K562 treated with DMSO at 1 percent for 12 hours (cell line): ENCODE measurements around the gene APLP1. TPM values are rescaled to one million over a fixed set of nuclear protein-coding genes. Genes with fewer than 3 reads are reported as not detected.

Experiments
- total RNA-seq: library from RNA; unstranded; fragments of 300-600 nt; gene quantifications from 2 replicates; pipeline ENCODE4 v1.2.3, GENCODE V29; 2022; ENCODE audit not compliant: insufficient read depth

APLP1 gene
- 7.4 and 15.0 TPM in 2 replicates for total RNA-seq

GRCh38 chr19:35868172-35868822, at the start of gene APLP1:
Gene APLP1 (plus strand): TSS chr19:35868574. CDS start chr19:35868637, 63 bp downstream.

GRCh38 chr19:35852029-35852780, 16.2 kb upstream of the APLP1 start, which contains the start of gene NPHS1:
Gene NPHS1 (minus strand): TSS chr19:35852504. CDS start chr19:35851837, 667 bp downstream.

GRCh38 chr19:35856546-35857149, 11.7 kb upstream of the APLP1 start, which contains the start of gene KIRREL2:
Gene KIRREL2 (plus strand): TSS chr19:35856911. CDS start chr19:35857120, 209 bp downstream.

GRCh38 chr19:35901854-35902661, 33.7 kb downstream of the APLP1 start, which contains the start of gene HCST:
Gene HCST (plus strand): TSS chr19:35902529. CDS start chr19:35902594, 65 bp downstream.

GRCh38 chr19:35908010-35908441, 39.7 kb downstream of the APLP1 start, which contains the start of gene TYROBP:
Gene TYROBP (minus strand): TSS chr19:35908295. CDS start chr19:35908228, 67 bp downstream.

Other genes with a start within 250 kb of the APLP1 start
- gene RBM42, start 239.5 kb upstream of the APLP1 start, total RNA-seq, result 182 and 236 TPM in 2 replicates
- 1.7 and 2.1 TPM in 2 replicates for gene ETV2, start 226.8 kb upstream of the APLP1 start, total RNA-seq
- 995 and 1,433 TPM in 2 replicates for gene COX6B1, start 220.3 kb upstream of the APLP1 start, total RNA-seq
- gene UPK1A, start 202.1 kb upstream of the APLP1 start, total RNA-seq, result not detected in 2 replicates
- not detected in 2 replicates for gene ZBTB32, start 164.0 kb upstream of the APLP1 start, total RNA-seq
- gene KMT2B, start 150.6 kb upstream of the APLP1 start, total RNA-seq, result 20.4 and 28.5 TPM in 2 replicates
- 10.9 and 19.2 TPM in 2 replicates for gene IGFLR1, start 126.1 kb upstream of the APLP1 start, total RNA-seq
- 4.5 and 8.7 TPM in 2 replicates for gene U2AF1L4, start 123.2 kb upstream of the APLP1 start, total RNA-seq
- gene PSENEN, start 122.9 kb upstream of the APLP1 start, total RNA-seq, result 21.0 and 49.5 TPM in 2 replicates
- 24.0 and 25.9 TPM in 2 replicates for gene LIN37, start 120.0 kb upstream of the APLP1 start, total RNA-seq
- gene HSPB6, start 111.5 kb upstream of the APLP1 start, total RNA-seq, result not detected in 2 replicates
- gene PROSER3, start 110.4 kb upstream of the APLP1 start, total RNA-seq, result 5.4 and 18.6 TPM in 2 replicates
- 4.2 and 5.9 TPM in 2 replicates for gene ARHGAP33, start 93.0 kb upstream of the APLP1 start, total RNA-seq
- not detected in 2 replicates for gene PRODH2, start 55.7 kb upstream of the APLP1 start, total RNA-seq
- 1.3 and 1.9 TPM in 2 replicates for gene NPHS1, start 16.1 kb upstream of the APLP1 start, total RNA-seq
- gene KIRREL2, start 11.7 kb upstream of the APLP1 start, total RNA-seq, result 0.20 TPM in 1 of 2 replicates, not detected in the other
- 5.8 and 7.3 TPM in 2 replicates for gene NFKBID, start 32.0 kb downstream of the APLP1 start, total RNA-seq
- not detected in 2 replicates for gene HCST, start 34.0 kb downstream of the APLP1 start, total RNA-seq
- gene TYROBP, start 39.7 kb downstream of the APLP1 start, total RNA-seq, result 18.6 and 31.0 TPM in 2 replicates
- gene LRFN3, start 67.8 kb downstream of the APLP1 start, total RNA-seq, result not detected in 2 replicates
- gene SDHAF1, start 126.6 kb downstream of the APLP1 start, total RNA-seq, result 49.4 and 74.2 TPM in 2 replicates
- 0.46 TPM in 1 of 2 replicates, not detected in the other for gene SYNE4, start 140.2 kb downstream of the APLP1 start, total RNA-seq
- gene ALKBH6, start 145.6 kb downstream of the APLP1 start, total RNA-seq, result 35.2 and 37.1 TPM in 2 replicates
- gene CLIP3, start 164.3 kb downstream of the APLP1 start, total RNA-seq, result 0.53 and 2.6 TPM in 2 replicates
- gene THAP8, start 185.7 kb downstream of the APLP1 start, total RNA-seq, result 2.6 and 5.0 TPM in 2 replicates
- gene WDR62, start 186.3 kb downstream of the APLP1 start, total RNA-seq, result 19.3 and 36.3 TPM in 2 replicates
- not detected in 2 replicates for gene OVOL3, start 242.6 kb downstream of the APLP1 start, total RNA-seq
- gene POLR2I, start 246.3 kb downstream of the APLP1 start, total RNA-seq, result 103 and 135 TPM in 2 replicates
- 57.0 and 83.4 TPM in 2 replicates for gene TBCB, start 246.9 kb downstream of the APLP1 start, total RNA-seq